HG02981 (cell line): ENCODE data around the gene USP48.
"Not testable (repeated sequence)": the region's sequence is repeated elsewhere in the genome, so short reads cannot be mapped to it uniquely, and the experiment has no call there.

Experiments
- ATAC-seq: cut with Tn5 transposase; IDR thresholded peaks from one replicate; pipeline ENCODE4 v1.9.1; 2021; ENCODE audit warnings: mild to moderate bottlenecking, moderate library complexity; ENCODE audit not compliant: unreplicated experiment

Gene USP48

GRCh38 chr1:21704145-21704544, 78.8 kb downstream of the USP48 start:
- no peak for ATAC-seq

GRCh38 chr1:21703318-21703963, 79.5 kb downstream of the USP48 start:
- ATAC-seq, result no peak

DNA sequence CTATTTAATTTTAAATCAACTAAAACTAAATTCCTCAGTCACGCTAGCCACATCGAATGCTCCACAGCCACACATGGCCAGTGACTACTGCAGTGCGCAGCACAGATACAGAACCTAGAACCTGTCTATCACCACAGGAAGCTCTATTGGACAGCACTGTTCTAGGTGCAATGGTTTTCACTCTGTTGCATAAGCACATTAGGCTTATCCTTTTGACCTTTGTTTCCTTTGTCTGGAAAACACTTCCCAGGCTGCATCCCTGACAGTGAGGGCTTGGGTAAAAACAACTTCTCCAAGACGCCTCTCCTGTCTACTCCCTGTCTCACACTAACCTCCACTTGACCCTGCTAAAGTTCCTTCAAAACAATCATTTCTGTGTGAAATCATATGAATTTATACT, 80.2 kb downstream of the USP48 start:
- ATAC-seq, result no peak

DNA sequence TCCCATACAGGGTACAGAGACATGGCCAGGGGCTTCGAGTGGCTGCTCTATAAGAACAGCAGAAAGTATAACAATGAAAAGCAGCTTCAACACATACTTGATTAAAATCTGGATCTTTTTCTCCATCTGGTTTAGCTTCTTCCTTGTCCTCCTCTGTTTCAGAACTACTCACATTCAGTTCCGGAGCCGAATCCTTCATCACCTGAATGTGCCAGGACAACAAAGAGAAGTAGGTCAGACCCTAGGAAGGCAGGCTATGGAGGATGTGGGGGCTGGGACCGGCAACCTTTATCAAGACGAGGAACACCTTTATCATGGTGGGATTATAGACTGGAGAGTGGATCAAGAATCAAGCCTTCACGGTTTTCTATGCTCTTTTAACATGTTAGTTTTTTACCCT, 81.5 kb downstream of the USP48 start:
- ATAC-seq, result no peak

- no peak for ATAC-seq
Observed at GRCh38 chr1:21700094-21700493, 82.9 kb downstream of the USP48 start.

- ATAC-seq, result no peak
Observed at GRCh38 chr1:21696931-21697330, 86.0 kb downstream of the USP48 start.

- no peak for ATAC-seq
Observed at GRCh38 chr1:21693732-21694131, 89.2 kb downstream of the USP48 start.

- no peak for ATAC-seq
Observed at GRCh38 chr1:21691739-21692138, 91.2 kb downstream of the USP48 start.

- ATAC-seq, result no peak
Observed at GRCh38 chr1:21689661-21690372, 93.1 kb downstream of the USP48 start.

DNA sequence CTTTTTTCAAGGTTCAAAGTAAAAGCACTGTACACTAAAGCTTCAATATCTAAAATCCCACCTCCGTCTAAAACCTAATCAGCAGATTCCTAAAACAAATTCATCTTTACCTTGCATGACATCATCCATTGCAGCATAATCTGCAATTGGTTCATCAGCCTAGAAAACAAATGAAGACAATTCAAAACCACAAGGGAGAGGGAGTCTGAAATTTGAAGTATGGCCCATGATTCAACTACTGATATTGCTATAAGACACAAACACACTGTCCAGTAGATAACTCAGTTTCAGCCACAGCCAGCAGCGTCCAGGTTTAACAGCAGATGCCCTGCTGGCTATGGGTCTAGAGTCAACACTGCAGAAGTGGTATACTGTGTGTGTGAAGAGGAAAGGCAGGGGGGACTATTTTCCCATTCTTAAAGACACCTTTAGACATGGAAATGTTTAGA, 95.8 kb downstream of the USP48 start:
- ATAC-seq, result no peak

GRCh38 chr1:21685946-21686678, 96.8 kb downstream of the USP48 start:
- no peak for ATAC-seq

DNA sequence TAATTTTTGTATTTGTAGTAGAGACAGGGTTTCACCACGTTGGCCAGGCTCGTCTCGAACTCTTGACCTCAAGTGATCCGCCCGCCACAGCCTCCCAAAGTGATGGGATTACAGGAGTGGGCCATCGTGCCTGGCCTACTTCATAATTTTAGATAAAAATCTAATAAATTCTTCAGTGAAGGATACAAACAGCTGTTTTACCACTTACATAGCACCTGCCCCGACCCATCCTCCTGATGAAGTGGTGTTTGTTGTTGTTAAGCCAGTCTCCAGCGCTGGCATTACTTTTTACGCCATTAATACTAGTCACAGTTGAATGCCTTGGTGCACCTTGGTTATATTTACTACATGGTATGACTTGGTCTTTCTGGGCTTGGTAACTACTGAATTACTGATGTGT, 101.5 kb downstream of the USP48 start:
- no peak for ATAC-seq

DNA sequence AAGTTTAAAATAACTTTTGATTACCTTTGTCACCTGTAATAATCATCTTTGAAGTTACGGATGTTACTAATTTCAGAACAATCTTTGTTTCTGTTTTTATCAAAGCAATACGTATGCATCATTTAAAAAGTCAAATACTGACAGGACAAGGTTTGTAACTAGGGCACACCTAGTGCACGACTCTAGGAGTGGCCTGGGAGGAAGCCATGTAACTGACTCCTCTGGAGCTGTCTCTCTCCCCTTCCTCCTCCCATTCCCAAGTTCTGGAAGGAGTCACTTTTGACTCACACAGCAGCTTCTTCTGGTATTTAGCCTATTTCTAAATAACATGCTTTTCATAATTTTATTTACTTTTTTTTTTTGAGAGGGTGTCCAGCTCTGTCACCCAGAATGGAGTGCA, 102.0 kb downstream of the USP48 start:
- no peak for ATAC-seq

GRCh38 chr1:21680381-21680780, 102.6 kb downstream of the USP48 start:
- ATAC-seq, result no peak

- no peak for ATAC-seq
Observed at GRCh38 chr1:21677168-21677567, 105.8 kb downstream of the USP48 start.

DNA sequence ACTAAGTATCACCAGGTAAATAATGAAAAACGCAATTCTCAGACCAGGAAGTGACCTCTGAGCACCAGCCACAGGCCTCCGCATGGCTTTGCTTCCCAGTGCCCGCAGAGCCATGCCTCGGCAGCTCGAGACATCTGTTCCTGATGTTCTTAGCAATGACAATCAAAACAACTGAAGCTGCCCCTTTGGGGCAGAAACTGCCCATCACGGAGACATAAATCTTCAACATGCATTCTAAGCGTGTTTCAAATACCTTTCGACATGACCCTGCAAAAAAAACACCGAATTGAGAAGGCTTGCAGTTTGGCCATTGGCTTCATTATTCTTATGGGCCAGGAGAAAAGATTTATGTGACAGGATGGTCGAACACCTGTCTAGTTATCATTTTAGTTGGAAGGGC, 108.0 kb downstream of the USP48 start:
- ATAC-seq, result no peak

GRCh38 chr1:21673853-21674252, 109.1 kb downstream of the USP48 start:
- not testable (repeated sequence) for ATAC-seq

GRCh38 chr1:21673277-21673780, 109.6 kb downstream of the USP48 start:
- ATAC-seq, result no peak

- ATAC-seq, result no peak
Observed at GRCh38 chr1:21672478-21673276, 110.3 kb downstream of the USP48 start.

DNA sequence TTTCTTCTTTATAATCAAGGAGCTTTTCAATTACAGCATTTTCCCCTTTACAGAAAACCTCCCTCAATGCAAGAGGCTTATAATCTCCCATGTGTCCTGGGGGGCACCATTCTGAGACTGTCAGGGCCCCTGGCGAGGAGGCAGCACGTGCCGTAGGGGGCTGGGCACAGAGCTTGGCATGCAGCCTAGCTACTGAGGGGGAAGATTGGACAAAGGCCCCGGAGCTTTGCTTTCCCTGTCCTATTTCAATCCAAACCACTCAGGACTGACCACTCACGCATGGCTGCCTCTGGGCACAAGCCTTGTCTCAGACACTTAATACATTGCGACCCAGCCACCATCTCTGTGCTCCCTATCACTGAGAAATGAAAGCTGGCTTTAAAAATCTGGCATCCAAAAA, 111.0 kb downstream of the USP48 start:
- no peak for ATAC-seq
